ENCODE measurements around the gene LDHA. TPM values are rescaled to one million over a fixed set of nuclear protein-coding genes. Genes with fewer than 3 reads are reported as not detected.
A peak's percentile ranks its signal among the peaks of the same experiment; 100 is the strongest.

Gene LDHA
- total and polyA plus RNA-seq, 2 experiments from 2014 or later = 380 to 746 TPM

GRCh38 chr11:18379201-18379600, 15.2 kb upstream of the LDHA start:
- Histone ChIP-seq H4K20me1 (ENCODE audit: insufficient read depth, poor library complexity, severe bottlenecking) (no peaks in the 10 kb centered on the region), H3K27ac (no peak overlapping the region), H3K9me3 (ENCODE audit: low read depth) (no peaks in the 10 kb centered on the region), H3K4me2 (no peak overlapping the region), H3K4me1 (ENCODE audit: insufficient read depth) (peaks cover 16% of the 10 kb centered on the region), H3K79me2 (no peaks in the 10 kb centered on the region), H2AFZ (no peak overlapping the region), H3K27me3 (no peaks in the 10 kb centered on the region), H3K36me3 (replicated peaks; ENCODE audit: insufficient read depth, low read depth) (no peaks in the 10 kb centered on the region), H3K9me2 (replicated peaks; ENCODE audit: insufficient read depth) (no peaks in the 10 kb centered on the region), H3K4me3 (no peak overlapping the region)
- DNase-seq (ENCODE audit: low spot score) = no peak
- 93% methylated on average over 2 of the region's 2 CpGs for whole genome bisulfite sequencing (ENCODE audit: low lambda C conversion rate, missing lambda C conversion rate)
- TF ChIP-seq EZH2phosphoT487 (IDR thresholded peaks at IDR 0.05; ENCODE audit: low read depth, severe bottlenecking, unreplicated experiment) (no peak), CTCF (IDR thresholded peaks at IDR 0.05; ENCODE audit: poor library complexity) (no peak), EZH2 (IDR thresholded peaks at IDR 0.05; ENCODE audit: borderline replicate concordance) (no peak)

GRCh38 chr11:18383388-18384156, 10.8 kb upstream of the LDHA start:
- Histone ChIP-seq H2AFZ (peak overlapping the region; percentile 41), H3K36me3 (replicated peaks; ENCODE audit: insufficient read depth, low read depth) (no peaks in the 10 kb centered on the region), H3K79me2 (no peaks in the 10 kb centered on the region), H3K4me1 (ENCODE audit: insufficient read depth) (peaks cover 26% of the 10 kb centered on the region), H3K4me3 (no peak overlapping the region), H3K9me2 (replicated peaks; ENCODE audit: insufficient read depth) (no peaks in the 10 kb centered on the region), H3K27ac (peak overlapping the region; percentile 97), H3K4me2 (peak overlapping the region; percentile 55), H4K20me1 (ENCODE audit: insufficient read depth, poor library complexity, severe bottlenecking) (no peaks in the 10 kb centered on the region), H3K27me3 (no peaks in the 10 kb centered on the region), H3K9me3 (ENCODE audit: low read depth) (no peaks in the 10 kb centered on the region)
- WGBS (ENCODE audit: low lambda C conversion rate, missing lambda C conversion rate) = 36% methylated on average over 9 of the region's 9 CpGs
- TF ChIP-seq EZH2 (IDR thresholded peaks at IDR 0.05; ENCODE audit: borderline replicate concordance) (no peak), CTCF (IDR thresholded peaks at IDR 0.05; ENCODE audit: poor library complexity) (no peak), EZH2phosphoT487 (IDR thresholded peaks at IDR 0.05; ENCODE audit: low read depth, severe bottlenecking, unreplicated experiment) (no peak)
- peak; percentile 92 for DNase-seq (ENCODE audit: low spot score)

- Histone ChIP-seq H3K79me2 (no peaks in the 10 kb centered on the region), H3K9me3 (ENCODE audit: low read depth) (no peaks in the 10 kb centered on the region), H2AFZ (peak overlapping the region; percentile 41), H3K4me2 (peak overlapping the region; percentile 55), H3K4me1 (ENCODE audit: insufficient read depth) (peaks cover 26% of the 10 kb centered on the region), H3K27ac (peak overlapping the region; percentile 97), H3K9me2 (replicated peaks; ENCODE audit: insufficient read depth) (no peaks in the 10 kb centered on the region), H3K27me3 (no peaks in the 10 kb centered on the region), H4K20me1 (ENCODE audit: insufficient read depth, poor library complexity, severe bottlenecking) (no peaks in the 10 kb centered on the region), H3K4me3 (no peak overlapping the region), H3K36me3 (replicated peaks; ENCODE audit: insufficient read depth, low read depth) (no peaks in the 10 kb centered on the region)
- 25% methylated on average over 3 of the region's 3 CpGs for WGBS (ENCODE audit: low lambda C conversion rate, missing lambda C conversion rate)
- TF ChIP-seq EZH2 (IDR thresholded peaks at IDR 0.05; ENCODE audit: borderline replicate concordance) = no peak
- TF ChIP-seq CTCF (IDR thresholded peaks at IDR 0.05; ENCODE audit: poor library complexity) = no peak
- no peak for TF ChIP-seq EZH2phosphoT487 (IDR thresholded peaks at IDR 0.05; ENCODE audit: low read depth, severe bottlenecking, unreplicated experiment)
- peak; percentile 78 for DNase-seq (ENCODE audit: low spot score)
Observed at GRCh38 chr11:18384157-18384641, 10.2 kb upstream of the LDHA start.

All from hepatocyte (in vitro differentiated cells).